Measurements from ENCODE around the gene AP2A2.

Gene AP2A2

GRCh38 chr11:954392-955153 is 28.9 kb downstream of the AP2A2 start:
- no peak overlapping the region for H3K27ac ChIP-seq (ENCODE audit: poor library complexity, severe bottlenecking)
- no peak overlapping the region for H3K4me3 ChIP-seq (ENCODE audit: severe bottlenecking)
- H3K36me3 ChIP-seq (ENCODE audit: low read depth), result peaks cover 11% of the 10 kb centered on the region; the same call in 1 of the 2 replicates
- H3K27me3 ChIP-seq (ENCODE audit: insufficient read depth, poor library complexity, severe bottlenecking), result no peaks in the 10 kb centered on the region
- no peaks in the 10 kb centered on the region for H3K4me1 ChIP-seq (ENCODE audit: insufficient read depth, poor library complexity, severe bottlenecking)
- no peaks in the 10 kb centered on the region for H3K9me3 ChIP-seq (ENCODE audit: severe bottlenecking)
- TF ChIP-seq CTCF (IDR thresholded peaks at IDR 0.05; ENCODE audit: poor library complexity, severe bottlenecking), result no peak
- ATAC-seq (ENCODE audit: low read depth), result no peak
- DNase-seq (ENCODE audit: low spot score), result no peak

GRCh38 chr11:955154-956063 is 29.7 kb downstream of the AP2A2 start:
- no peak for ATAC-seq (ENCODE audit: low read depth)
- no peak overlapping the region for H3K27ac ChIP-seq (ENCODE audit: poor library complexity, severe bottlenecking)
- no peak for TF ChIP-seq CTCF (IDR thresholded peaks at IDR 0.05; ENCODE audit: poor library complexity, severe bottlenecking)

GRCh38 chr11:957212-957920 is 31.7 kb downstream of the AP2A2 start:
- no peak for TF ChIP-seq CTCF (IDR thresholded peaks at IDR 0.05; ENCODE audit: poor library complexity, severe bottlenecking)
- Histone ChIP-seq H3K4me3 (ENCODE audit: severe bottlenecking) (no peak overlapping the region), H3K27me3 (ENCODE audit: insufficient read depth, poor library complexity, severe bottlenecking) (no peaks in the 10 kb centered on the region), H3K36me3 (ENCODE audit: low read depth) (peaks cover 18% of the 10 kb centered on the region), H3K27ac (ENCODE audit: poor library complexity, severe bottlenecking) (no peak overlapping the region), H3K9me3 (ENCODE audit: severe bottlenecking) (no peaks in the 10 kb centered on the region), H3K4me1 (ENCODE audit: insufficient read depth, poor library complexity, severe bottlenecking) (no peaks in the 10 kb centered on the region)
- DNase-seq (ENCODE audit: low spot score) (no peak), ATAC-seq (ENCODE audit: low read depth) (no peak)

More at GRCh38 chr11:955154-956063, 29.7 kb downstream of the AP2A2 start:
- no peaks in the 10 kb centered on the region for H3K9me3 ChIP-seq (ENCODE audit: severe bottlenecking)
- H3K27me3 ChIP-seq (ENCODE audit: insufficient read depth, poor library complexity, severe bottlenecking), result no peaks in the 10 kb centered on the region
- H3K36me3 ChIP-seq (ENCODE audit: low read depth), result peaks cover 14% of the 10 kb centered on the region; the same call in 1 of the 2 replicates
- no peaks in the 10 kb centered on the region for H3K4me1 ChIP-seq (ENCODE audit: insufficient read depth, poor library complexity, severe bottlenecking)
- DNase-seq (ENCODE audit: low spot score), result no peak
- H3K4me3 ChIP-seq (ENCODE audit: severe bottlenecking), result no peak overlapping the region

GRCh38 chr11:958101-958500 is 32.4 kb downstream of the AP2A2 start:
- ATAC-seq (ENCODE audit: low read depth) (no peak), DNase-seq (ENCODE audit: low spot score) (no peak)
- no peaks in the 10 kb centered on the region for H3K9me3 ChIP-seq (ENCODE audit: severe bottlenecking)
- no peak overlapping the region for H3K4me3 ChIP-seq (ENCODE audit: severe bottlenecking)
- no peak overlapping the region for H3K27ac ChIP-seq (ENCODE audit: poor library complexity, severe bottlenecking)
- H3K27me3 ChIP-seq (ENCODE audit: insufficient read depth, poor library complexity, severe bottlenecking), result no peaks in the 10 kb centered on the region
- H3K36me3 ChIP-seq (ENCODE audit: low read depth), result peaks cover 23% of the 10 kb centered on the region
- H3K4me1 ChIP-seq (ENCODE audit: insufficient read depth, poor library complexity, severe bottlenecking), result no peaks in the 10 kb centered on the region
- no peak for TF ChIP-seq CTCF (IDR thresholded peaks at IDR 0.05; ENCODE audit: poor library complexity, severe bottlenecking)
